ENCODE data around the gene ADA.

Gene ADA

GRCh38 chr20:44616604-44616964 lies 34.9 kb downstream of the ADA start:
- no peak for DNase-seq (ENCODE audit: low read depth)
- TF ChIP-seq, protein P1, sequence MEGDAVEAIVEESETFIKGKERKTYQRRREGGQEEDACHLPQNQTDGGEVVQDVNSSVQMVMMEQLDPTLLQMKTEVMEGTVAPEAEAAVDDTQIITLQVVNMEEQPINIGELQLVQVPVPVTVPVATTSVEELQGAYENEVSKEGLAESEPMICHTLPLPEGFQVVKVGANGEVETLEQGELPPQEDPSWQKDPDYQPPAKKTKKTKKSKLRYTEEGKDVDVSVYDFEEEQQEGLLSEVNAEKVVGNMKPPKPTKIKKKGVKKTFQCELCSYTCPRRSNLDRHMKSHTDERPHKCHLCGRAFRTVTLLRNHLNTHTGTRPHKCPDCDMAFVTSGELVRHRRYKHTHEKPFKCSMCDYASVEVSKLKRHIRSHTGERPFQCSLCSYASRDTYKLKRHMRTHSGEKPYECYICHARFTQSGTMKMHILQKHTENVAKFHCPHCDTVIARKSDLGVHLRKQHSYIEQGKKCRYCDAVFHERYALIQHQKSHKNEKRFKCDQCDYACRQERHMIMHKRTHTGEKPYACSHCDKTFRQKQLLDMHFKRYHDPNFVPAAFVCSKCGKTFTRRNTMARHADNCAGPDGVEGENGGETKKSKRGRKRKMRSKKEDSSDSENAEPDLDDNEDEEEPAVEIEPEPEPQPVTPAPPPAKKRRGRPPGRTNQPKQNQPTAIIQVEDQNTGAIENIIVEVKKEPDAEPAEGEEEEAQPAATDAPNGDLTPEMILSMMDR (IDR thresholded peaks at IDR 0.05; ENCODE audit: control insufficient read depth, insufficient read depth, low read depth, low read length, missing control alignments): no peak
- no peak overlapping the region for H3K4me3 ChIP-seq (ENCODE audit: control insufficient read depth, low read depth, low read length)

- no peak overlapping the region for H3K4me3 ChIP-seq (ENCODE audit: control insufficient read depth, low read depth, low read length)
- TF ChIP-seq, protein P1 (IDR thresholded peaks at IDR 0.05; ENCODE audit: control insufficient read depth, insufficient read depth, low read depth, low read length, missing control alignments): no peak
- DNase-seq (ENCODE audit: low read depth): no peak
These were observed 35.5 kb downstream of the ADA start for GRCh38 chr20:44615876-44616603.

- no peak overlapping the region for H3K4me3 ChIP-seq (ENCODE audit: control insufficient read depth, low read depth, low read length)
- TF ChIP-seq, protein P1 (IDR thresholded peaks at IDR 0.05; ENCODE audit: control insufficient read depth, insufficient read depth, low read depth, low read length, missing control alignments): no peak
- DNase-seq (ENCODE audit: low read depth): no peak
These were observed 36.2 kb downstream of the ADA start for GRCh38 chr20:44615169-44615791.

GRCh38 chr20:44614525-44614924 lies 37.0 kb downstream of the ADA start:
- DNase-seq (ENCODE audit: low read depth): no peak
- TF ChIP-seq, protein P1 (IDR thresholded peaks at IDR 0.05; ENCODE audit: control insufficient read depth, insufficient read depth, low read depth, low read length, missing control alignments): no peak
- H3K4me3 ChIP-seq (ENCODE audit: control insufficient read depth, low read depth, low read length): no peak overlapping the region

- no peak for DNase-seq (ENCODE audit: low read depth)
- no peak overlapping the region for H3K4me3 ChIP-seq (ENCODE audit: control insufficient read depth, low read depth, low read length)
- TF ChIP-seq, protein P1 (IDR thresholded peaks at IDR 0.05; ENCODE audit: control insufficient read depth, insufficient read depth, low read depth, low read length, missing control alignments): no peak
These were observed 37.9 kb downstream of the ADA start for GRCh38 chr20:44613575-44613974.

- no peak for DNase-seq (ENCODE audit: low read depth)
- TF ChIP-seq, protein P1 (IDR thresholded peaks at IDR 0.05; ENCODE audit: control insufficient read depth, insufficient read depth, low read depth, low read length, missing control alignments): no peak
- H3K4me3 ChIP-seq (ENCODE audit: control insufficient read depth, low read depth, low read length): no peak overlapping the region
These were observed 41.1 kb downstream of the ADA start for GRCh38 chr20:44610313-44610962.

Data from AG09309 (cell line).